Astrocyte (in vitro differentiated cells and primary cell): ENCODE results near the gene OR52E4.

ENCODE experiments used
- CTCF ChIP-seq: IDR thresholded peaks from 2 replicates; pipeline ENCODE4 v1.5.1; 2011; ENCODE audit warnings: low read depth, mild to moderate bottlenecking, inconsistent platforms, low read length, moderate library complexity; ENCODE audit not compliant: insufficient read depth
- EZH2 ChIP-seq: IDR thresholded peaks from 2 replicates; pipeline ENCODE4 v1.6.1; 2012; ENCODE audit warnings: mild to moderate bottlenecking, low read length, inconsistent platforms; ENCODE audit not compliant: insufficient read depth

DNA sequence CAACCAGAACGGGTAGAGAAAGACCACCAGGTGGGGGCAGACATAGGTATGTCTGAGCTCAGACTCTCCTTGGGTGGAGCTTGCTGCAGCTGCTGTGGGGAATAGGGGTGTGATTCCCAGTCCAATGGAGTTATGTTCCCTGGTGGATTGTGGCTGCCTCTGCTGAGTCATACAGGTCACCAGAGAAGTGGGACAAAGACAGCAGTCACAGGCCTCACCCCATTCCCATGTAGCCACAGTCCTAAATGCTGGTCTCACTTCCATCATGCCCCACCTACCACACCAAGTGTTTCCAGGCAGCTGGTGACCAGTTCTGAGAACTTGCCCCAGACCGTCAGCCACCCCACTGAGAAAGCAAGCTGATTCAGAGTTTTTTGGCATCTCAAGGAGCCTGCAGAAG lies 30.1 kb downstream of the OR52E4 start:
- TF ChIP-seq CTCF (no peak), EZH2 (no peak)
